ENCODE measurements around the gene SERHL2. TPM values are rescaled to one million over a fixed set of nuclear protein-coding genes. Genes with fewer than 3 reads are reported as not detected.
"Not testable (repeated sequence)": the region's sequence is repeated elsewhere in the genome, so short reads cannot be mapped to it uniquely, and the experiment has no call there.

The SERHL2 gene
- polyA plus RNA-seq, 3 donors, result 0.20 to 0.60 (median 0.24) TPM

- no peak overlapping the region for H3K9ac ChIP-seq (ENCODE audit: insufficient read depth, low read length, poor library complexity, severe bottlenecking)
- H3K9me3 ChIP-seq (replicated peaks in 1 of 2; ENCODE audit: control insufficient read depth in 1 of 2, insufficient read depth in 1 of 2, low read length in 2 of 2), result no peaks in the 10 kb centered on the region
- no peak overlapping the region for H3K4me3 Mint-ChIP-seq
- H3K27me3 ChIP-seq (ENCODE audit: control insufficient read depth in 2 of 2, insufficient read depth in 2 of 2, low read length in 2 of 2), result no peaks in the 10 kb centered on the region
- peaks cover 3 to 5% of the 10 kb centered on the region in 2 donors for H3K36me3 Mint-ChIP-seq
- peaks cover 0 to 9% (median 6%) of the 10 kb centered on the region in 3 donors for H3K27me3 Mint-ChIP-seq (ENCODE audit: low read depth in 3 of 3)
- intact Hi-C loops (cut with micrococcal nuclease), result no loop called here
- no peaks in the 10 kb centered on the region for H4K20me1 ChIP-seq (ENCODE audit: insufficient read depth, low read length)
- no peak overlapping the region for H3K4me3 ChIP-seq (replicated peaks in 1 of 3; ENCODE audit: low read depth in 2 of 3, low read length in 3 of 3)
- no peak overlapping the region for H2AFZ ChIP-seq (ENCODE audit: insufficient read depth, low read depth, low read length, poor library complexity, severe bottlenecking)
- peaks cover 18% of the 10 kb centered on the region for H3K79me2 ChIP-seq (ENCODE audit: insufficient read depth, low read length)
- no peak overlapping the region for H3K4me2 ChIP-seq (replicated peaks; ENCODE audit: extremely low read depth, low read length, poor library complexity, severe bottlenecking)
- H3K27ac ChIP-seq (ENCODE audit: low read depth in 1 of 2, low read length in 2 of 2), result no peak overlapping the region
- DNase-seq, result no peak
- peaks cover 14% of the 10 kb centered on the region for H3K4me1 Mint-ChIP-seq
- no peak overlapping the region for H3K27ac Mint-ChIP-seq
- H3K9me3 Mint-ChIP-seq, result peaks cover 0 to 4% (median 0%) of the 10 kb centered on the region in 7 donors
- WGBS (ENCODE audit: insufficient coverage), result 98% methylated on average over 15 of the region's 15 CpGs
- peaks cover 12 to 13% of the 10 kb centered on the region in 2 donors for H3K4me1 ChIP-seq (ENCODE audit: control insufficient read depth in 1 of 2, insufficient read depth in 2 of 2, low read length in 2 of 2)
- TF ChIP-seq CTCF (IDR thresholded peaks at IDR 0.05), result no peak
- H3K36me3 ChIP-seq (replicated peaks in 1 of 2; ENCODE audit: control insufficient read depth in 1 of 2, insufficient read depth in 2 of 2, low read length in 2 of 2), result peaks cover 2 to 3% of the 10 kb centered on the region in 2 donors
These were observed 31.2 kb upstream of the SERHL2 start for GRCh38 chr22:42522546-42522945.

- H3K9me3 ChIP-seq (replicated peaks in 1 of 2; ENCODE audit: control insufficient read depth in 1 of 2, insufficient read depth in 1 of 2, low read length in 2 of 2), result no peaks in the 10 kb centered on the region
- H2AFZ ChIP-seq (ENCODE audit: insufficient read depth, low read depth, low read length, poor library complexity, severe bottlenecking), result no peak overlapping the region
- peaks cover 5 to 11% (median 10%) of the 10 kb centered on the region in 3 donors for H3K27me3 Mint-ChIP-seq (ENCODE audit: low read depth in 3 of 3)
- H3K27ac Mint-ChIP-seq, result peak overlapping the region in 2 of 7 donors; percentile 8 to 42
- DNase-seq, result no peak
- no peak for TF ChIP-seq CTCF (IDR thresholded peaks at IDR 0.05)
- no peaks in the 10 kb centered on the region for H3K4me1 ChIP-seq (ENCODE audit: control insufficient read depth in 1 of 2, insufficient read depth in 2 of 2, low read length in 2 of 2)
- no peaks in the 10 kb centered on the region for H3K36me3 ChIP-seq (replicated peaks in 1 of 2; ENCODE audit: control insufficient read depth in 1 of 2, insufficient read depth in 2 of 2, low read length in 2 of 2)
- H3K27ac ChIP-seq (ENCODE audit: low read depth in 1 of 2, low read length in 2 of 2), result no peak overlapping the region
- H3K9me3 Mint-ChIP-seq, result peaks cover 0 to 4% (median 0%) of the 10 kb centered on the region in 7 donors
- no peaks in the 10 kb centered on the region for H3K27me3 ChIP-seq (ENCODE audit: control insufficient read depth in 2 of 2, insufficient read depth in 2 of 2, low read length in 2 of 2)
- H4K20me1 ChIP-seq (ENCODE audit: insufficient read depth, low read length), result no peaks in the 10 kb centered on the region
- no peaks in the 10 kb centered on the region for H3K36me3 Mint-ChIP-seq
- peaks cover 14% of the 10 kb centered on the region for H3K4me1 Mint-ChIP-seq
- no peak overlapping the region for H3K4me3 ChIP-seq (replicated peaks in 1 of 3; ENCODE audit: low read depth in 2 of 3, low read length in 3 of 3)
- H3K79me2 ChIP-seq (ENCODE audit: insufficient read depth, low read length), result no peaks in the 10 kb centered on the region
- no peak overlapping the region for H3K4me3 Mint-ChIP-seq
- WGBS (ENCODE audit: insufficient coverage), result 78% methylated on average over 7 of the region's 11 CpGs
- H3K9ac ChIP-seq (ENCODE audit: insufficient read depth, low read length, poor library complexity, severe bottlenecking), result no peak overlapping the region
- no peak overlapping the region for H3K4me2 ChIP-seq (replicated peaks; ENCODE audit: extremely low read depth, low read length, poor library complexity, severe bottlenecking)
- intact Hi-C loops (cut with micrococcal nuclease), result no loop called here
These were observed 25.0 kb upstream of the SERHL2 start for GRCh38 chr22:42528591-42529307.

- H3K4me3 Mint-ChIP-seq; H3K27ac ChIP-seq (ENCODE audit: low read depth in 1 of 2, low read length in 2 of 2); DNase-seq; H3K4me3 ChIP-seq (replicated peaks in 1 of 3; ENCODE audit: low read depth in 2 of 3, low read length in 3 of 3); H3K27me3 ChIP-seq (ENCODE audit: control insufficient read depth in 2 of 2, insufficient read depth in 2 of 2, low read length in 2 of 2); H3K4me2 ChIP-seq (replicated peaks; ENCODE audit: extremely low read depth, low read length, poor library complexity, severe bottlenecking); H3K9me3 Mint-ChIP-seq; H3K27ac Mint-ChIP-seq; H3K36me3 Mint-ChIP-seq; intact Hi-C loops (cut with micrococcal nuclease); H3K36me3 ChIP-seq (replicated peaks in 1 of 2; ENCODE audit: control insufficient read depth in 1 of 2, insufficient read depth in 2 of 2, low read length in 2 of 2); H4K20me1 ChIP-seq (ENCODE audit: insufficient read depth, low read length); H3K9me3 ChIP-seq (replicated peaks in 1 of 2; ENCODE audit: control insufficient read depth in 1 of 2, insufficient read depth in 1 of 2, low read length in 2 of 2); H2AFZ ChIP-seq (ENCODE audit: insufficient read depth, low read depth, low read length, poor library complexity, severe bottlenecking); H3K9ac ChIP-seq (ENCODE audit: insufficient read depth, low read length, poor library complexity, severe bottlenecking); H3K79me2 ChIP-seq (ENCODE audit: insufficient read depth, low read length); H3K4me1 ChIP-seq (ENCODE audit: control insufficient read depth in 1 of 2, insufficient read depth in 2 of 2, low read length in 2 of 2): not testable (repeated sequence)
- Mint-ChIP-seq H3K27me3 (ENCODE audit: low read depth in 3 of 3) (peaks cover 5 to 11% (median 10%) of the 10 kb centered on the region in 3 donors), H3K4me1 (peaks cover 16% of the 10 kb centered on the region)
- 100% methylated on average over 5 of the region's 8 CpGs for WGBS (ENCODE audit: insufficient coverage)
These were observed 24.3 kb upstream of the SERHL2 start for GRCh38 chr22:42529435-42529834.

Data from CD14-positive monocyte (primary cell).